ENCODE data around the gene ZBTB20. TPM values are rescaled to one million over a fixed set of nuclear protein-coding genes. Genes with fewer than 3 reads are reported as not detected.

Gene ZBTB20
- polyA plus RNA-seq, 4 donors: 0.27 to 2.2 (median 1.3) TPM

DNA sequence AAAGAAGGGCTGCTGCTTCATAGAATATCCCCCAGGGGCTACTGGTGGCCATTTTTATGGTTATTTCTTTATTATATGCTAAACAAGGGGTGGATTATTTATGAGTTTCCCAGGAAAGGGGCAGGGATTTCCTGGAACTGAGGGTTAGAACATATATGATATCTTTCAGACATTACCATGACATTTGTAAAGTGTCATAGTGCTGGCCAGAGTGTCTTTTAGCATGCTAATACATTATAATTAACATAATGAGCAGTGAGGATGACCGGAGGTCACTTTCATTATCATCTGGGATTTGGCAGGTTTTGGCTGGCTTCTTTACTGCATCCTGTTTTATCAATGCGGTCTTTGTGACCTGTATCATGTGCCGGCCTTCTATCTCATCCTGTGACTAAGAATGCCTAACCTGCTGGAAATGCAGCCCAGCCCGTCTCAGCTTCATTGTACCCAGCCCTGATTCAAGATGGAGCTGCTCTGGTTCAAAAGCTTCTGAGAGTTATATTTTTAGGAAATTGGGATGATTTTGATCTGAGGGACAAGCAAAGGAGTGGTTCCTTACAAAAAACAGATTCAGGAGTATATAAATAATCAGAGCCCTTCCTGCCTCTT is 9.1 kb upstream of the ZBTB20 start:
- WGBS, 3 donors: 25 to 58% (median 40%) methylated on average over 4 of the region's 4 CpGs
- DNase-seq: no peak
- FAIRE-seq: no peak
- Histone ChIP-seq H3K9me3 (ENCODE audit: control insufficient read depth in 2 of 2, insufficient read depth in 1 of 2, low read depth in 1 of 2, low read length in 1 of 2) (peaks cover 0 to 16% of the 10 kb centered on the region in 2 donors), H3K4me1 (ENCODE audit: control insufficient read depth in 3 of 3, insufficient read depth in 2 of 3, low read depth in 1 of 3, low read length in 2 of 3) (no peaks in the 10 kb centered on the region), H3K36me3 (ENCODE audit: control insufficient read depth in 3 of 3, insufficient read depth in 2 of 3, low read depth in 1 of 3, low read length in 3 of 3) (no peaks in the 10 kb centered on the region), H3K27ac (ENCODE audit: low read depth in 1 of 3, low read length in 2 of 3) (no peak overlapping the region), H3K4me3 (ENCODE audit: low read depth in 1 of 3, low read length in 3 of 3) (no peak overlapping the region), H3K27me3 (ENCODE audit: control insufficient read depth in 3 of 3, insufficient read depth in 3 of 3, low read length in 3 of 3) (no peaks in the 10 kb centered on the region)

DNA sequence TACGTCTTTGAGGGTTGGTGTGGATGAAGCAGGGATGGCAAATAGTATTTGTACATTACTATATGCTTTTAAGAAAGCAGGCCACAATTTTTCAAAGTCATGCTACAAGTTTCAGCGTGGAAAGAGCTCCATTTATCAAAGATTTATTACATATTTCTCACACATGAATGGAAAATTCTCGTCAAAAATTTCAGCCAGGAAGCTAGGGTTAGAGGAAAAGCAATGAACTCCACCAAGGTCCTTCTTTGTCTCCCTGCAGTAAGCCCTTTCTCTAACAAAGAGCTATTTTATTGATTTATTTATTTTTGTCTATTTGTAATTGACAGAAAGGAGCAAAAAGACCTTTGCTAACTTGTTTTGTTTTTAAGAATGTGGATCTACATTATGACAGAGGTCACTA is 7.5 kb upstream of the ZBTB20 start:
- DNase-seq: no peak
- H3K27ac ChIP-seq (ENCODE audit: low read depth in 1 of 3, low read length in 2 of 3): no peak overlapping the region
- no peaks in the 10 kb centered on the region for H3K4me1 ChIP-seq (ENCODE audit: control insufficient read depth in 3 of 3, insufficient read depth in 2 of 3, low read depth in 1 of 3, low read length in 2 of 3)
- no peaks in the 10 kb centered on the region for H3K36me3 ChIP-seq (ENCODE audit: control insufficient read depth in 3 of 3, insufficient read depth in 2 of 3, low read depth in 1 of 3, low read length in 3 of 3)
- H3K27me3 ChIP-seq (ENCODE audit: control insufficient read depth in 3 of 3, insufficient read depth in 3 of 3, low read length in 3 of 3): no peaks in the 10 kb centered on the region
- no peak for FAIRE-seq
- 66 to 79% (median 78%) methylated on average over 3 of the region's 3 CpGs for WGBS, 3 donors
- H3K4me3 ChIP-seq (ENCODE audit: low read depth in 1 of 3, low read length in 3 of 3): no peak overlapping the region
- peaks cover 0 to 16% of the 10 kb centered on the region in 2 donors for H3K9me3 ChIP-seq (ENCODE audit: control insufficient read depth in 2 of 2, insufficient read depth in 1 of 2, low read depth in 1 of 2, low read length in 1 of 2)

DNA sequence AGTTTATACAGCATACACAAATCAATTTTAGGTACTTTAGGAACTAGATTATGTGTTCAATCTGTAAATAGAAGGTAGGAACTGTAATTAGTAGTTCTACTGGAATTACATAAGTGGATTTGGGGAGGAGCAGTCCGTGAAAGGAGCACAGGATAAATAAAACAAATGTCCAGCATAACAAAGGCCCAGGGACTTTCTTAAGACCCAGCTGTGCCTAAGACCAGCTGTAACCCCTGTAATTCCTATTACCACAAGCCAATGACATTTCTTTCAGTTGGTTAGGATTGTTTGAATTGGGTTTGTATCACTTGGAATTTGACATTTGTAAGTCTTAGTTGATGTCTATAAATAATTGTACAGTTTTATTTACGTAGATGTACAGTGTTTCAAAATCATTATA is 4.8 kb upstream of the ZBTB20 start:
- no peak for FAIRE-seq
- Histone ChIP-seq H3K4me1 (ENCODE audit: control insufficient read depth in 3 of 3, insufficient read depth in 2 of 3, low read depth in 1 of 3, low read length in 2 of 3) (peaks cover 0 to 4% (median 0%) of the 10 kb centered on the region in 3 donors), H3K9me3 (ENCODE audit: control insufficient read depth in 2 of 2, insufficient read depth in 1 of 2, low read depth in 1 of 2, low read length in 1 of 2) (no peaks in the 10 kb centered on the region), H3K27me3 (ENCODE audit: control insufficient read depth in 3 of 3, insufficient read depth in 3 of 3, low read length in 3 of 3) (no peaks in the 10 kb centered on the region), H3K36me3 (ENCODE audit: control insufficient read depth in 3 of 3, insufficient read depth in 2 of 3, low read depth in 1 of 3, low read length in 3 of 3) (no peaks in the 10 kb centered on the region), H3K27ac (ENCODE audit: low read depth in 1 of 3, low read length in 2 of 3) (no peak overlapping the region), H3K4me3 (ENCODE audit: low read depth in 1 of 3, low read length in 3 of 3) (no peak overlapping the region)
- no peak for DNase-seq
- WGBS, 3 donors: 75 to 91% (median 85%) methylated on average over 2 of the region's 2 CpGs

DNA sequence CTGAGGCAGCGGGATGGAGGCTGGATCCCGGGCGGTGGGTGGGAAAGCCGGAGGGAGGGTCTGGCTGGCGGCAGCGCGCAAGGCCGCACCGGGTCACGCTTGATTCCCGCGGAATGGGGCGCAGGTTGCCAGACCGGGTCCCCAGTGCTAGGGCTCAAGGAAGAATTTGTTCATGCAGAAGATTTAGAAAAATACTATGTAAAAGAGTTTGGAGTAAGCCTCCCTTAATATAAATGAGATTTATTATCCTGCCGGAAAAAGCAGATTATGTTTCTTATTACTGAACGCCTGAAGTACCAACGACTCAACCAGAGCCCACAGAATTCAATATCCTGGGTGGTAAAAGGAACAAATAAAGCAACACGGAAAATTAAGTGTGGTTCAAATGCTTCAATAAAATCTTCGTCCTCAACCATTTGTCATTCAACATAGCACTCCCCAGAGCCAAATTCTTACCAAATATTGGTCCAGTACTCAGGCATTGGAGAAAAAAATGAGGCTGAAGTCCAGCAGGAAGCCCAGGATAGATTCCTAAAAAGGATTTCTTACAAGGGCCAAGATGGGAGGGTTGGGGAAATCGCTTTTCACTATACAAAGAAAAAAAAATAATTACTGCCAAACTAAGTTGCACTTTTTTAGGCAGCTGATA is 1.2 kb upstream of the ZBTB20 start:
- Histone ChIP-seq H3K4me1 (ENCODE audit: control insufficient read depth in 3 of 3, insufficient read depth in 2 of 3, low read depth in 1 of 3, low read length in 2 of 3) (peaks cover 0 to 4% (median 2%) of the 10 kb centered on the region in 3 donors), H3K27me3 (ENCODE audit: control insufficient read depth in 3 of 3, insufficient read depth in 3 of 3, low read length in 3 of 3) (no peaks in the 10 kb centered on the region), H3K36me3 (ENCODE audit: control insufficient read depth in 3 of 3, insufficient read depth in 2 of 3, low read depth in 1 of 3, low read length in 3 of 3) (no peaks in the 10 kb centered on the region), H3K9me3 (ENCODE audit: control insufficient read depth in 2 of 2, insufficient read depth in 1 of 2, low read depth in 1 of 2, low read length in 1 of 2) (no peaks in the 10 kb centered on the region), H3K27ac (ENCODE audit: low read depth in 1 of 3, low read length in 2 of 3) (peak overlapping the region; percentile 95 to 98 (median 95)), H3K4me3 (ENCODE audit: low read depth in 1 of 3, low read length in 3 of 3) (peak overlapping the region; percentile 72 to 82 (median 75))
- FAIRE-seq: no peak
- DNase-seq: no peak
- WGBS, 3 donors: 1 to 2% (median 1%) methylated on average over 20 of the region's 20 CpGs

DNA sequence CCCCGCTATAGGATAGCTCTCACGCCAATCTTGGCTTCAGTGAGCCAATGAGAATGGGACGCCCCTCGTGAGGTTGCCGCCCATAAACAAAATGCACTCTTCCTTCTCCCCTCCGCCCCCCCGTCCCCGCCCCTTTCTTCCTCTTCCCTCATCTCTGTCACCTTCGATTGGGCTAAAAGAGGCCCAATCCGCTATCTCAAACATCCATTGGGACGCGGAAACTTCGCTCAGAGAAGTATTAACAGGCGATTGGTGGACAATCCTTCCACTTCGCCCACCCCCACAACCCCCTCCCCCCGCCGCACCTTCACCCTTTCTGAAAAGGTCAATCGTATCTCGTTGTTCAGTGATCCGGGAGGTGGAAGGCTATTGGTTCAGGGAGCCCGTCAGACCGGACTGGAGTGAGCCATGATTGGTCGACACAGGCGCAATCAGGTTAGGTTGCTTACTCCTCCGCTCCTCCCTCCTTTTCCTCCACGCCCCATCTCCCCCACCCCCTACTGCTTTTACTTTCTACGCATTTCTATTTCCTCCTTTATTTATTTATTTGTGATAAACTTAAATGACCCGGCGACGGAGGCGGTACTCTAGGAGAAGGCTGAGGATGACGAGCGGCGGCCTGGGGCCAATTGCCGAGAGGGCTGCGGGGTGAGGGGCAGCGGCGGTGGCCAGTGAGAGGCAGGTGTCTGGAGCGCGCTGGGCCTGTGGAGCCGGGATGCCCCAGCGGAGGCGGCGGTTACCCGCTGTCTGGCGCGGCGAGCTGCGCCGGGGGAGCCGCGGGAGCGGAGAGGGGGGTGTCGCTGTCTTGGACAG is 447 bp upstream of the ZBTB20 start:
- H3K27ac ChIP-seq (ENCODE audit: low read depth in 1 of 3, low read length in 2 of 3): peak overlapping the region; percentile 95 to 98 (median 95)
- no peaks in the 10 kb centered on the region for H3K9me3 ChIP-seq (ENCODE audit: control insufficient read depth in 2 of 2, insufficient read depth in 1 of 2, low read depth in 1 of 2, low read length in 1 of 2)
- peak overlapping the region; percentile 72 to 90 (median 82) for H3K4me3 ChIP-seq (ENCODE audit: low read depth in 1 of 3, low read length in 3 of 3)
- no peaks in the 10 kb centered on the region for H3K27me3 ChIP-seq (ENCODE audit: control insufficient read depth in 3 of 3, insufficient read depth in 3 of 3, low read length in 3 of 3)
- peak; percentile 57 for FAIRE-seq
- 1% methylated on average over 54 of the region's 54 CpGs for WGBS, 3 donors
- peaks cover 0 to 4% (median 2%) of the 10 kb centered on the region in 3 donors for H3K4me1 ChIP-seq (ENCODE audit: control insufficient read depth in 3 of 3, insufficient read depth in 2 of 3, low read depth in 1 of 3, low read length in 2 of 3)
- no peaks in the 10 kb centered on the region for H3K36me3 ChIP-seq (ENCODE audit: control insufficient read depth in 3 of 3, insufficient read depth in 2 of 3, low read depth in 1 of 3, low read length in 3 of 3)
- DNase-seq: peak; percentile 99 to 100

DNA sequence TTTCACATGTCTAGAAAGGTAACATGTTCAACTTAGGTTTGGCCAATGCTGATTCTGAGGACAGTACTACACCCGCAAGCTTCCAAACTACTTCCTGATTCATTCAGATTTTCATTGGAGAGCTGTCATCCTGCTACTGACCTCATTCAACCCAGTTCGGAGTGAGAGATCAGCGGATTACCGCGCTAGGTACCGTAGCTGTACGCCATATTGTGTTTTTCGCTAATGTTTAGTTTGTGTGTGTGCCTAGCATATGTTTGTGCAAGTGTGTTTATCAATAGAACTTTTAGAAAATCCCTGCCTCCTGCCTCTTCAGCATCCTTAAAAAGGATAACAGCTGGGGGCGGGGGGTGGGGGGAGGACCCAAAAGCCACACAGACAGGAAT is 1.1 kb downstream of the ZBTB20 start:
- WGBS, 3 donors: 0 to 1% (median 0%) methylated on average over 9 of the region's 9 CpGs
- peak overlapping the region; percentile 70 to 90 (median 75) for H3K4me3 ChIP-seq (ENCODE audit: low read depth in 1 of 3, low read length in 3 of 3)
- peak overlapping the region; percentile 85 to 99 (median 96) for H3K27ac ChIP-seq (ENCODE audit: low read depth in 1 of 3, low read length in 2 of 3)
- FAIRE-seq (no peak), DNase-seq (peak; percentile 74 to 82)
- no peaks in the 10 kb centered on the region for H3K27me3 ChIP-seq (ENCODE audit: control insufficient read depth in 3 of 3, insufficient read depth in 3 of 3, low read length in 3 of 3)
- peaks cover 0 to 4% (median 2%) of the 10 kb centered on the region in 3 donors for H3K4me1 ChIP-seq (ENCODE audit: control insufficient read depth in 3 of 3, insufficient read depth in 2 of 3, low read depth in 1 of 3, low read length in 2 of 3)
- H3K9me3 ChIP-seq (ENCODE audit: control insufficient read depth in 2 of 2, insufficient read depth in 1 of 2, low read depth in 1 of 2, low read length in 1 of 2): no peaks in the 10 kb centered on the region
- no peaks in the 10 kb centered on the region for H3K36me3 ChIP-seq (ENCODE audit: control insufficient read depth in 3 of 3, insufficient read depth in 2 of 3, low read depth in 1 of 3, low read length in 3 of 3)

DNA sequence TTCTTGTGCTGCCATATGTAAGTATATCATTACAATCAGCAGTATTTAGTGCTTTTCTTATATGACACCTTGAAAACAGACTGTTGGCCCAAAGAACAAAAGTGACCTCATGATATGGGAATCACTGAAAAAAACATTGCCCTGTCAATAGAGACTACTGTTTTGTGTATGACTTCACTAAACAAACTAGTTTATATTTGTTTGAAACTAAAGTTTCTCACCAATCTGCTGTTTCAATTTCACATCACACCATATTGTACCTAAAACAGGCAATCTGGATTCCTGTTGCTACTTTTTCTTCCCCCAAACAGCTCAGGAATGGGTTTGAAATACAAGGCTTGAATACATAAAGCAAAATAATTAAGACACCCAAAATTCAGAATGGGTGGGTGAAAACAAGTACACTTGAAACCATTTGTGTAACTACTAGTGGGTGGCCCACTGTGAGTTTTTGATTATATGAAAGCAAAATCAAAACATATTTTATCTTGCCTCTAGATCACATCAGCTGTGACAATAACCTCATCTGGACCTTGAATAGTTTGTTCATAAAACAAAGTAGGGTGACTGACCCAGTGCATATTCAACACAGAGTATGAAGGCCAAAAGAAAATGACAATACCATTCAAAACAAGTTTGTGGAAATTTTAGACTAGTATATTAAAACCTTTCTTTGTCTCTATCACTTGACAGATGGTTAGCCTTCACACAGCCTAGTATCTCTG is 5.9 kb downstream of the ZBTB20 start:
- no peak overlapping the region for H3K27ac ChIP-seq (ENCODE audit: low read depth in 1 of 3, low read length in 2 of 3)
- H3K36me3 ChIP-seq (ENCODE audit: control insufficient read depth in 3 of 3, insufficient read depth in 2 of 3, low read depth in 1 of 3, low read length in 3 of 3): no peaks in the 10 kb centered on the region
- FAIRE-seq (no peak), DNase-seq (no peak)
- H3K9me3 ChIP-seq (ENCODE audit: control insufficient read depth in 2 of 2, insufficient read depth in 1 of 2, low read depth in 1 of 2, low read length in 1 of 2): no peaks in the 10 kb centered on the region
- H3K4me3 ChIP-seq (ENCODE audit: low read depth in 1 of 3, low read length in 3 of 3): no peak overlapping the region
- no peaks in the 10 kb centered on the region for H3K27me3 ChIP-seq (ENCODE audit: control insufficient read depth in 3 of 3, insufficient read depth in 3 of 3, low read length in 3 of 3)
- peaks cover 0 to 2% (median 0%) of the 10 kb centered on the region in 3 donors for H3K4me1 ChIP-seq (ENCODE audit: control insufficient read depth in 3 of 3, insufficient read depth in 2 of 3, low read depth in 1 of 3, low read length in 2 of 3)

DNA sequence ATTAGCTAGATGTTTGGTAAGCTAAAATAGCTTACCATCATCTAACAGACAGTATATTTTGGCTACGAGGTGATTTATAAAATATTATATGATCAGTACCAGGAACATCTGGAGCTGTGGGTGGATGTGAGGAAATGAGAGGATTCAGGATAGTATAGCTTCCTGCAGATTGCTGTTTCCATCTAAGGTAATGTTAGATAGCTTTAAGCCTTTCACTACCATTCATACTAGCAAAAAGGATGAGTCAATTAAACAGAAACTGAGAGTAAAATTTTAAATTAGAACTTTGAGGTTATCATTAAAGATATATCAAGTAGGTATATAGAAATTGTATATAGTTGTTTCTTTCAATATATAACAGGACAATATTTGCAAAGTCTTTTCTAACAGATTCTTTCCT is 8.0 kb downstream of the ZBTB20 start:
- no peaks in the 10 kb centered on the region for H3K27me3 ChIP-seq (ENCODE audit: control insufficient read depth in 3 of 3, insufficient read depth in 3 of 3, low read length in 3 of 3)
- H3K4me3 ChIP-seq (ENCODE audit: low read depth in 1 of 3, low read length in 3 of 3): no peak overlapping the region
- no peak overlapping the region for H3K27ac ChIP-seq (ENCODE audit: low read depth in 1 of 3, low read length in 2 of 3)
- no peaks in the 10 kb centered on the region for H3K9me3 ChIP-seq (ENCODE audit: control insufficient read depth in 2 of 2, insufficient read depth in 1 of 2, low read depth in 1 of 2, low read length in 1 of 2)
- no peaks in the 10 kb centered on the region for H3K36me3 ChIP-seq (ENCODE audit: control insufficient read depth in 3 of 3, insufficient read depth in 2 of 3, low read depth in 1 of 3, low read length in 3 of 3)
- FAIRE-seq (no peak), DNase-seq (no peak)
- no peaks in the 10 kb centered on the region for H3K4me1 ChIP-seq (ENCODE audit: control insufficient read depth in 3 of 3, insufficient read depth in 2 of 3, low read depth in 1 of 3, low read length in 2 of 3)
- WGBS, 3 donors: 89 to 95% (median 92%) methylated on average over 1 of the region's 1 CpG
